HG03064 (cell line): Measurements from ENCODE around the gene UCN2.

ENCODE experiments used
- ATAC-seq: cut with Tn5 transposase; IDR thresholded peaks from one replicate; pipeline ENCODE4 v1.9.1; 2021; ENCODE audit warnings: low read depth; ENCODE audit not compliant: unreplicated experiment

UCN2 gene

GRCh38 chr3:48591886-48592518 lies 28.4 kb upstream of the UCN2 start:
- no peak for ATAC-seq

GRCh38 chr3:48591436-48591835 lies 27.9 kb upstream of the UCN2 start:
- ATAC-seq, result no peak

GRCh38 chr3:48588230-48588629 lies 24.6 kb upstream of the UCN2 start:
- ATAC-seq, result no peak

GRCh38 chr3:48587686-48588085 lies 24.1 kb upstream of the UCN2 start:
- ATAC-seq, result no peak

GRCh38 chr3:48585411-48585810 lies 21.8 kb upstream of the UCN2 start:
- no peak for ATAC-seq

GRCh38 chr3:48584836-48585235 lies 21.3 kb upstream of the UCN2 start:
- no peak for ATAC-seq

- ATAC-seq, result no peak
Observed at GRCh38 chr3:48581621-48582481, 18.3 kb upstream of the UCN2 start.

- no peak for ATAC-seq
Observed at GRCh38 chr3:48576647-48577046, 13.1 kb upstream of the UCN2 start.

- ATAC-seq, result no peak
Observed at GRCh38 chr3:48575366-48575765, 11.8 kb upstream of the UCN2 start.

GRCh38 chr3:48573973-48574585 lies 10.5 kb upstream of the UCN2 start:
- no peak for ATAC-seq

- no peak for ATAC-seq
Observed at GRCh38 chr3:48572517-48572916, 8.9 kb upstream of the UCN2 start.

GRCh38 chr3:48571938-48572337 lies 8.4 kb upstream of the UCN2 start:
- no peak for ATAC-seq

GRCh38 chr3:48569808-48570450 lies 6.3 kb upstream of the UCN2 start:
- ATAC-seq, result no peak

GRCh38 chr3:48569400-48569799 lies 5.8 kb upstream of the UCN2 start:
- no peak for ATAC-seq

- ATAC-seq, result no peak
Observed at GRCh38 chr3:48568476-48568875, 4.9 kb upstream of the UCN2 start.

GRCh38 chr3:48567500-48567899 lies 3.9 kb upstream of the UCN2 start:
- no peak for ATAC-seq

GRCh38 chr3:48567090-48567489 lies 3.5 kb upstream of the UCN2 start:
- ATAC-seq, result no peak

GRCh38 chr3:48566401-48566760 lies 2.8 kb upstream of the UCN2 start:
- ATAC-seq, result no peak

GRCh38 chr3:48565591-48566400 lies 2.2 kb upstream of the UCN2 start:
- ATAC-seq, result no peak

- ATAC-seq, result no peak
Observed at GRCh38 chr3:48565186-48565585, 1.6 kb upstream of the UCN2 start.
